Pulmonary artery endothelial cell (primary cell): Measurements from ENCODE around the gene ZNF491. TPM values are rescaled to one million over a fixed set of nuclear protein-coding genes. Genes with fewer than 3 reads are reported as not detected.
A peak's percentile ranks its signal among the peaks of the same experiment; 100 is the strongest.
"Not testable (repeated sequence)": the region's sequence is repeated elsewhere in the genome, so short reads cannot be mapped to it uniquely, and the experiment has no call there.

Source experiments
- DNase-seq: peaks from one replicate; pipeline ENCODE4 v3.0.0-alpha.2; 2011; ENCODE audit warnings: low read depth, low spot score
- total RNA-seq: library from RNA; depleted of rRNA; stranded (reverse); fragments of >200 nt; gene quantifications from 2 replicates; pipeline ENCODE4 v1.2.3, GENCODE V29; 2014

Gene ZNF491
- 0.86 and 1.7 TPM in 2 replicates for total RNA-seq

DNA sequence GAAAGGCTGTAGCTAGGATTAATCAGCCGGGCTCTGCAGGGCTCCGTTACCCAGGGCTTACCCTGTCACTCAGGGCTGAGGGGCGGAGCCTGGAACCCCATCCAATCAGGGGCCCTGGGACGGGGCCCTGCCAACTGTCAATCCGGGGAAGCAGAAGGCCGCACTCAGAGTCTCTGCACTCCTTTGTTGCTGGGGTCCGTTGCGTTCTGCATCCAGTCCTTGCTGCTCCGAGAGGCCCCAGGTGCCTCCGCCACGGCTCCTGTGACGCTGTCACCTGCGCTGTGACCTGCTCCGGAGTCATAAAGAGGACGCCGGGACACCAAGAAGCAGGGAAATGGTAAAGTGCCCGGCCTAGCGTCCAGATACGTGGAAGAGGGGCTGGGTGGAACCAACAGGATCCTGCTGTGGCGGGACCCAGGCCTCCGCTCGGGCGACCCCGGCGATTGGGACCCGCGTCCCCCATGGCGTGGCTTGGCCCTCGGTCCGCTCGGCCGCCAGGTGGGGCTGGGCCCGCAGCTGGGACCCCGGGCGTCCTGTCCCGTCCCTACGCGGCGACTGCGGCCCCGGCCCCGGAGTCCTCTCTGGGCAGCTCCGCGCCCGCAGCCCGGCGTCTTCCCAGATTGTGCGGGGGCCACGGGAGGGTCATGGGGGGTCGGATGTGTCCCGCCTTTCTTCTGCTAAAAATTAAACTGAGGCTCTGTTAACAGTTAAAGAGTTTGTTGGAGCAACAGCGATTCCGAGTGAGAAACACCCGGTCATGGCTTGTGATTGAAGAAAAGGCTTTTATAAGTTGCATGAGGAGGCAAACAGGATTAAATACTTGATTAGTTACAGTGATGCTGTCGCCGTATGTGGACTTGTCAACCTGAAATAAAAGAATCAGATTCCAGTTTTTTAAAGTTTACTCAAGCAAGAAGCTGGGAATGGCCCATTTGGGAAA is at the start of gene ZNF491:
Gene ZNF491 (plus strand): TSS at position 133 of the 940 bp plus-strand sequence. CDS start 7,431 bp downstream, outside the sequence.
- peak; percentile 62 for DNase-seq

DNA sequence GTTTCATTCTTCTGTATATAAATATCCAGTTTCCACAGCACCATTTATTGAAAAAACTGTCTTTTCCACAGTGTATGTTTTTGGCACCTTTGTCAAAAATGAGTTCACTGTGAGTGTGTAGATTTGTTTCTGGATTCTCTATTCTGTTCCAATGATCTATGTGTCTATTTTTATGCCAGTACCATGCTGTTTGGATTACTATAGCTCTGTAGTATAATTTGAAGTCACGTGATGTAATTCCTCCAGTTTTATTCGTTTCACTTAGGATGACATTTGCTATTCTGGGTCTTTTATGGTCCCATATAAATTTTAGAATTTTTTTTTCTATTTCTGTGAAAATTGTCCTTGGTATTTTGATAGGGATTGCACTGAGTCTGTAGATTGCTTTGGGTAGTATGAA is 48.6 kb upstream of the ZNF491 start:
- DNase-seq: no peak

- DNase-seq: no peak
These were observed 46.0 kb upstream of the ZNF491 start for GRCh38 chr19:11752244-11752736.

- no peak for DNase-seq
These were observed 43.7 kb upstream of the ZNF491 start for GRCh38 chr19:11754663-11755062.

GRCh38 chr19:11756965-11757364 is 41.4 kb upstream of the ZNF491 start:
- no peak for DNase-seq

DNA sequence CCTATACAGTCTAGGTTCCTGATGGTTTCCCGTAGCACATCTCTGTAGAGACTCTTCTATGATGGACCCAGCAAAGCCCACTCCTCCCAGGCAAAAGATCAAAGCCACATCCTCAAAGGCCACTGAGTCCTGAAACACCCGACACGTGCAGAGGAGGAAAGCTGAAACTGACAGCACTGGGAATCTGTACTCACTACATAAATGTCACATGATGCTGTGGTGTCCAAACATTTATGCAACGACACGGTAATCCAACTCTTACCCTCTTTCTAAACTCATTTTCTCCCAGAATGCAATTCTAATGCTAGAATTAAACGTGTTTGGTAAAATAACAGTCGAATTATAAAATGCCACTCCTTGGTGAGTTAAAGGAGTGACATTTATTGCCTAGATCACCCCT is 38.5 kb upstream of the ZNF491 start:
- no peak for DNase-seq

DNA sequence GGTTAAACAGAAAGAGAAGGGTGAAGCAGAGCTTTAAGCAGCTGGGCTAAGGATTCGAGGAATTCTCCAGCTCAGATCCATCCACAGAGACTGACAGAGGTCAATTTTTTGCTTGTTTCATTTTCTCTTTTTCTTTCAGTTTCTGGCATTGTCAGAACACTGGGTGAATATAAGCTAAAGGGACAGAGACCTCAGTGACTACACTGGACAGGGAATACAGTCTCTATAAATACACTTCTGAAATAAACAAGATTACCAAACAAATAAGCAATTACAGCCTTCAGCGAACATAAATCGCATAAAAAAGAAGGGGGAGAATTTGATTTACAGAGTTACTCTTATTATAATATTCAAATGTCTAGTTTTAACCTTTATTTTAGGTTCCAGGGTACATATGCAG is 35.2 kb upstream of the ZNF491 start:
- DNase-seq: no peak

DNA sequence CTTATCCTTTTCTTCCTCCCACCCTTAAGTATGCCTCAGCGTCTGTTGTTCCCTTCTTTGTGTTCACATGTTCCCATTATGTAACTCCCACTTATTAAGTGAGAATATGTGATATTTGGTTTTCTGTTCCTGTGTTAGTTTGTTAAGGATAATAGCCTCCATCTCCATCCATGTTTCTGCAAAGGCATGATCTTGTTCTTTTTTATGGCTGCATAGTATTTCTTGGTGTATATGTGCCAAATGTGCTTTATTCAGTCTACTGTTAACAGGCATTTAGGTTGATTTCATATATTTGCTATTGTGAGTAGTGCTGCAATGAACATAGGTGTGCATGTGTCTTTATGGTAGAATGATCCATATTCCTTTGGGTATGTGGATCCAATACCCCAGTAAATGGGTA is 34.7 kb upstream of the ZNF491 start:
- no peak for DNase-seq

DNA sequence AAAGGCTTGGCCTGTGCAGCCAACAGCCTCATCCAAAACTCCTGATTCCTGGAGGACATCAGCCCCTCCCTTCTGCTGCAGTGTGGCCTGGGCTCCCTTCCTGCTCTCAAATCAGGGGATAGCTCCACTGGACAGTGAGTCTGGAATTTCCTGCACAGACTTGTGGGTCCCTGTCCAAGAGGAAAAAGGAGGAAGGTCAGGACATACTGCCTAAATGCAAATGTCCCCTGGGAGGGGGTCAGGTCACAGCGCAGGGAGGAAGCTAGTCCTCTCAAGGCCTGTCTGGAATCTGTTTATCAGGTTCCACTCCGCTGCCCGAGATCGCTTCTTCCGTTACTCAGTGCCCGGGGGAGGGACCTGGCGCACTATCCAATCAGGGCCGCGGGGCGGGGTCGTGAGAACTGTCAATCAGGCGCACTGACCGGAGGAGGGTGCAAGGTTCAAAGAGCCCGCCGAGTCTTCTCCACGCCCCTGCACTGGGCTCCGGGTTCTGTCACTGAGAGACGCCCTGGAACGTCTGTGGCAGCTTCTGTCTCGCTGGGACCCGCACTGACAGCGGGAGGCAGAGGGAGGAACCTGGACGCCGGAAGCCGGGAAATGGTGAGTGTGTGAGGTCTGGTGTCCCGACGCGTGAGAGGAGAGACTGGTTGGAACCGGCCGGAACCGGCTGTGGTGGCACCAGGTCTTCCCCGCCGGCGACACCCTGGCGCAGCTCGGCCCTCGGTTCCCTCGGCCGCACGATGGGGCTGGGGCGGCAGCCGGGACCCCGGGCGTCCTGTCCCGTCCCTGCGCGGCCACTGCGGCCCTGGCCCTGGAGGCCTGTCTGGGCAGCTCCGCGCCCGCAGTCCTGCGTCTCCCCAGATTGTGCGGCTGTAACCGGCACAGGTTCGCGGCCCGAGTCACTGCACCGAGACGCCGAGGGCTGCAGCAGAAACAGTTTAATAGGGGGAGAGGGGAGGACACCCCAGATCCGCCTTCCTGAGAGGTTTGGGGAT is 31.4 kb upstream of the ZNF491 start, which contains the start of gene ZNF441:
Gene ZNF441 (plus strand): TSS at position 404 of the 995 bp plus-strand sequence. CDS start 194 bp downstream, at position 598.
- DNase-seq: peak; percentile 69

DNA sequence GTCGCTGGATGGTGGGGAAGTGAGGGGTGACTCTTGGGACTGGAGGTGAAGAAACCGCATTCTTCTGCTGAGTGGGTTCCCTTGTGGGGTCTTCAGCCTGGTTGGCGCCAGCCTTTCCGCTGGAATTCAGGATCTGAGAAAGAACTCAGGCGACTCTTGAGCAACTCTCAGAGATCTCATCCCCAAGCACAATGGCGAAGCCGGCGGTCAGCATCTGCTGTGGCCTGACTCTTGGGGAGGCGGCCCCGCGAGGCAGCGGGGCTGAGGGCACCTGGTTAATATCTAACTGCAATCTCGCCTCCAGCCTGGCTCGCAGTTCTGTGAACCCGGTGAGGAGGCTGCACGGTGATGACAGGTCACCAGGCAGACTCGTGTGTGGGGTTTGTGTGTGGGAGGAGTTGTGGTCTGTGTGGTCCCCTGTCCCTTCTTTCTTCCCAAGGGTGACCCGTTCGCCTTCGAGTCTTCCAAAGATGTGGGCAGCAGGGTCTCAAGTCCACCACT is 30.6 kb upstream of the ZNF491 start:
- no peak for DNase-seq

DNA sequence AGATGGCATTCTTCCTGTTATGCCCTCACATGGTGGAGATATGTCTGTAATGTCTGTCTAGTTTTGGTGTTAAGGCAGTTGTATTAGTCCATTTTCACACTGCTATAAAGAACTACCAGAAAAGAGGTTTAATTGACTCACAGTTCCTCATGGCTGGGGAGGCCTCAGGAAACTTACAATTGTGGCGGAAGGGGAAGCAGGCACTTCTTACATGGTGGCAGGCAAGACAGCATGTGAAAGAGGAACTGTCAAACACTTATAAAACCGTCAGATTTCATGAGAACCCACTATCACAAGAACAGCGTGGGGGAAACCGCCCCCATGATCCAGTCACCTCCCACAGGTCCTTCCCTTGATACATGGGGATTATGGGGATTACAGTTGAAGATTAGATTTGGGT is 28.3 kb upstream of the ZNF491 start:
- DNase-seq: no peak

GRCh38 chr19:11771520-11771919 is 26.8 kb upstream of the ZNF491 start:
- not testable (repeated sequence) for DNase-seq

DNA sequence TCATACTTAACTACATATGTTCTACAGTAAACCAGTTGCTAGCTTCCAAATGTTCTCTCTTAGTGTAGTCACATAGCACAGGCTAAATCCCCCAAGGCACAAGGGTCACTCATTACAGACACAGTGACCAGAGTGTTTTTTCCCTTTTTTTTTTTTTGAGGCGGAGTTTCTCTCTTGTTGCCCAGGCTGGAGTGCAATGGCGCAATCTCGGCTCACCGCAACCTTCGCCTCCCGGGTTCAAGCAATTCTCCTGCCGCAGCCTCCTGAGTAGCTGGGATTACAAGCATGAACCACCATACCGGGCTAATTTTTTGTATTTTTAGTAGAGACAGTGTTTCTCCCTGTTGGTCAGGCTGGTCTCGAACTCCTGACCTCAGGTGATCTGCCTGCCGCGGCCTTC is 21.7 kb upstream of the ZNF491 start:
- DNase-seq: not testable (repeated sequence)

- DNase-seq: no peak
These were observed 17.8 kb upstream of the ZNF491 start for GRCh38 chr19:11780431-11781020.

DNA sequence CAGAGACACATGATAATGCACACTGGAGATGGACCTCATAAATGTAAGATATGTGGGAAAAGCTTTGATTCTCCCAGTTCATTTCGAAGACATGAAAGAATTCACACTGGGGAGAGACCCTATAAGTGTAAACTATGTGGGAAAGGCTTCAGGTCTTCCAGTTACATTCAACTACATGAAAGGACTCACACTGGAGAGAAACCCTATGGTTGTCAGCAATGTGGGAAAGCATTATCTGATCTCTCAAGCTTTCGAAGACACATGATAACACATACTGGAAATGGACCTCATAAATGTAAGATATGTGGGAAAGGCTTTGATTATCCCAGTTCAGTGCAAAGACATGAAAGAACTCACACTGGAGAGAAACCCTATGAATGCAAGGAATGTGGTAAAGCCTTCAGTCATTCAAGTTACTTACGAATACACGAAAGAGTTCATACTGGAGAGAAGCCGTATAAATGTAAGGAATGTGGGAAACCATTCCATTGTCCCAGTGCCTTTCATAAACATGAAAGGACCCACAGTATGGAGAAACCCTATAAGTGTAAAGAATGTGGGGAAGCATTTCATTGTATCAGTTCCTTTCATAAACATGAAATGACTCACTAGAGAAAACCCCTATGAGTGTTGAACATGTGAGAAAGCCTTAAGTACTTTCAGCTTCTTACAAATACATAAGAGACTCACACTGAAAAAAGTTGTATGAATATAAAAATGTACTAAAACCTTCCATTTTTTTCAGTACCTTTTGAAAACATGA is 16.8 kb upstream of the ZNF491 start:
- no peak for DNase-seq

DNA sequence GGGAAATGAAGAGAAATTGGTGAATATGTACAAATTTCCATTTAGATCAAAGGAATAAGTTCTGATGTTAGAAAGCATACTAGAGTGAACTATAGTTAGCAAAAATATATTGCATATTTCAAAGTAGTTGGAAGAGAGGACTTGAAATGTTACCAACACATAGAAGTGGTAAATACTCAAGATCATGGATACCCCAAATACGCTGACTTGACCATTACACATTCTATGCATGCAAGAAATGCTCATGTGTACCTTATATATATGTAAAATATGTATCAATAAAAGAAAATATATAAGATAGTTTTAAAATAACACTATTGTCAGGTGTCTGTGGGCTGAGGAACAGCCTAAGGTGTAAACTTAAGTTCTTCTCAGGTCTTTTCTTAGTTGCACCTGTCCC is 14.6 kb upstream of the ZNF491 start:
- DNase-seq: no peak

GRCh38 chr19:11784356-11784755 is 14.0 kb upstream of the ZNF491 start:
- DNase-seq: no peak

- DNase-seq: no peak
These were observed 10.8 kb upstream of the ZNF491 start for GRCh38 chr19:11787536-11787935.

DNA sequence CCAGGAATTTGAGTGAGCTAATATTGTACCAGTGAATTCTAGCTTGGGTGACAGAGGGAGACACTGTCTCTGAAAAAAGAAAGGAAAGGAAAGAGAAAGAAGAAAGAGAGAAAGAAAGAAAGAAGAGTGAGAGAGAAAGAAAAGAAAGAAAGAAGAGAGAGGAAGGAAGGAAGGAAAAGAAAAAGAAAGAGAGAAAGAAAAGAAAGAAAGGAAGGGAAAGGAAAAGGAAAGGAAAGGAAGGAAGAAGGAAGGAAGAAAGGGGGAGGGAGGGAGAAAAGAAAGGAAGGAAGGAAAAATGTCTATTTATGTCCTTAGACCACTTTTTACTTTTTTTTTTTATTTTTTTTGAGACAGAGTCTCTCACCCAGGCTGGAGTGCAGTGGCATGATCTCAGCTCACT is 5.4 kb upstream of the ZNF491 start:
- DNase-seq: no peak

DNA sequence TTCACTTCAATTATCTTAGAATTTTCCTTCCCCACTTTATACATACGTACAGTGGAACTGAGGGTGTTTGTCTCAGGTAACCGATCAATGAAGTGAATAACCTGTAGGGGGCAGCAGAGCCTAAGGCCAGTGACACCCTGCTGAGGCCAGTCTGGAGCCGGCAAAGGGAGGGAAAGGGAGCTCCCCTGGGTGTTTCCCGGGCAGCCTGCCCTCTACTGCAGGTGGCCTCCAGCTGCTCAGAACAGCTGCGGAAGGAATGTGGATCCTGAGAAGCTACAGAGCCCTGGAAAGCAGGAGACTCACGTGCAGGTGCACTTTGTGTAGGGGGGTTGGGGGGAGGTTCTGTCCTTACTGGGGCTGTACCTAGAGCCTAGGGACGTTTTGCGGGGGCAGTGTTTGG is 832 bp upstream of the ZNF491 start:
- peak; percentile 26 for DNase-seq
